Neural progenitor cell (in vitro differentiated cells): ENCODE measurements around the gene SLC4A9.

Experiments used
- EZH2 ChIP-seq: fragments of 200-600 bp; sonication (generic); IDR thresholded peaks from 2 replicates; pipeline ENCODE4 v1.6.1; 2017; ENCODE audit warnings: antibody characterized with exemption, mild to moderate bottlenecking, moderate library complexity
- TF ChIP-seq, protein P1 (sequence below): fragments of 200-600 bp; sonication (generic); IDR thresholded peaks from 2 replicates; pipeline ENCODE4 v1.5.1; 2017; ENCODE audit warnings: antibody characterized with exemption, mild to moderate bottlenecking

DNA sequence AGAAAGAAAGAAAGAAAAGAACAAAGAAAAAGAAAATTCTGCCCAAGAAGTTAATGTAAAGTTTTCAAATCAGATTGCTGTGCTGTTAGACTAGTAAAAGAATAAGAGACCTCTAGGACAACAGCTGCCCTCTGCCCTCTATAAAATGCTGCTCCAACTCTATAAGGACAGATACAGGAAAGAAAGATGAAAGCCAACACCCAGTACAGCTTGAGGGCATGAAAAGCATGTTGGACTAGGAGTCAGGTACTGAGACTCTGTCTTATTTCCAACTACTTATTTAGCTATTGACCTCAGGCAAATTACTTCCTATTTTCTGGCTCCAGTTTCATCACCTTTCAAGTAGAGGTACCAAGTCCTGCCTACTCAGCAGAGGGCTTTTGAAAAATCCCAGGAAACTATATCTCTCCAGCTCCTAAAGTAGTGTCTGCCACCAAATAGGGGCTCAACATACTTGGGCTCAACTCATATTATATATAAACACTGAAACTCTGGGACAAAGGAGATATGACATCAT lies 19.3 kb upstream of the SLC4A9 start:
- TF ChIP-seq, protein P1, sequence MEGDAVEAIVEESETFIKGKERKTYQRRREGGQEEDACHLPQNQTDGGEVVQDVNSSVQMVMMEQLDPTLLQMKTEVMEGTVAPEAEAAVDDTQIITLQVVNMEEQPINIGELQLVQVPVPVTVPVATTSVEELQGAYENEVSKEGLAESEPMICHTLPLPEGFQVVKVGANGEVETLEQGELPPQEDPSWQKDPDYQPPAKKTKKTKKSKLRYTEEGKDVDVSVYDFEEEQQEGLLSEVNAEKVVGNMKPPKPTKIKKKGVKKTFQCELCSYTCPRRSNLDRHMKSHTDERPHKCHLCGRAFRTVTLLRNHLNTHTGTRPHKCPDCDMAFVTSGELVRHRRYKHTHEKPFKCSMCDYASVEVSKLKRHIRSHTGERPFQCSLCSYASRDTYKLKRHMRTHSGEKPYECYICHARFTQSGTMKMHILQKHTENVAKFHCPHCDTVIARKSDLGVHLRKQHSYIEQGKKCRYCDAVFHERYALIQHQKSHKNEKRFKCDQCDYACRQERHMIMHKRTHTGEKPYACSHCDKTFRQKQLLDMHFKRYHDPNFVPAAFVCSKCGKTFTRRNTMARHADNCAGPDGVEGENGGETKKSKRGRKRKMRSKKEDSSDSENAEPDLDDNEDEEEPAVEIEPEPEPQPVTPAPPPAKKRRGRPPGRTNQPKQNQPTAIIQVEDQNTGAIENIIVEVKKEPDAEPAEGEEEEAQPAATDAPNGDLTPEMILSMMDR, result no peak
- TF ChIP-seq EZH2, result no peak
